Articular chondrocyte of knee joint (primary cell): Measurements from ENCODE around the gene DUS2. TPM values are rescaled to one million over a fixed set of nuclear protein-coding genes. Genes with fewer than 3 reads are reported as not detected.

ENCODE experiments used
- small RNA-seq: library from RNA; depleted of rRNA; stranded (forward); fragments of <200 nt; gene quantifications from one replicate; pipeline ENCODE3, GENCODE V24; 2012
- total RNA-seq: library from RNA; depleted of rRNA; stranded (reverse); fragments of >200 nt; gene quantifications from 2 replicates; pipeline ENCODE4 v1.2.3, GENCODE V29; 2012

The DUS2 gene
- total RNA-seq: 10.5 and 13.2 TPM in 2 replicates

DNA sequence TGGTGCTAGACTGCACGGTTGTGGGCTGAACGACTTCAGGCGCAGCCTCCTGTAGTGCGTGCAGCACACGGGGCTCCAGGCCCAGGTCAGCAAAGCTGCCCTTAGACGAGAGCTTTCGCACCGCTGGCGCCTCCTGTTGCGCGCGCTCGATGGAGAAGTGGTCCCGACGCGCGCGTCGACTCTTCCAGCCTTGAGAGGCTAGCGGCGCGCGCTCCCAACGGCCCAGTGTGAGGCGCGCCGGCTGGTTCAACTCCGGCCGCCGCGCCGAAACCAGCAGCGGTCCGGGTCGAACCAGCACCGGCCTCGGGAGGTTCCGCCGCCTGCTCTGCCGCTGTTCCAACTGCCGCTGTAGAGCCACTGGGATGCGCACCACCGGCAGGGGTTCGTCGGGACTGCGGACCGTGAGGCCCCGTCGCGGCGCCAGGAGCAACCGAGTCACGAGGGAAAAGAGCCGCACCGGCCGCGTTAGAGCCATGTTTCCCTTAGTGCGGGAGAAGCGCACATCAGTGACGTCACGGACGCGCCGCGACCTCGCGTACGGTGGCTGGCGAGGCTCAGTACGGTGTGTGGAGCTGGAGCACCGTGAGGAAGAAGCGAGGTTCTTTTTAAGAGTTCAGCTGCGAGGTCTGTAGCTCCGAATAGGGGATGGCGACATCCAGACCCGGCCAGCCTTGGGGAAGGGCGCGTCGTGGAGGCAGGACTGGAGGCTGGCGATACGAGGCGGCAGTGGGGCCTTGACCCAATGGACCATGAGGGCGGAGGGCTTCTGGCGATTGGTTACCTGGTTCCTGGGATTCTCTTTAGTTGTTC lies at the start of gene DUS2, which contains the start of gene DDX28:
Gene DUS2 (plus strand): TSS at position 557 of the 810 bp plus-strand sequence. CDS start 14,740 bp downstream, outside the sequence.
Gene DDX28 (minus strand): TSS at position 505 of the 810 bp plus-strand sequence. CDS start 30 bp downstream, at position 475.

DNA sequence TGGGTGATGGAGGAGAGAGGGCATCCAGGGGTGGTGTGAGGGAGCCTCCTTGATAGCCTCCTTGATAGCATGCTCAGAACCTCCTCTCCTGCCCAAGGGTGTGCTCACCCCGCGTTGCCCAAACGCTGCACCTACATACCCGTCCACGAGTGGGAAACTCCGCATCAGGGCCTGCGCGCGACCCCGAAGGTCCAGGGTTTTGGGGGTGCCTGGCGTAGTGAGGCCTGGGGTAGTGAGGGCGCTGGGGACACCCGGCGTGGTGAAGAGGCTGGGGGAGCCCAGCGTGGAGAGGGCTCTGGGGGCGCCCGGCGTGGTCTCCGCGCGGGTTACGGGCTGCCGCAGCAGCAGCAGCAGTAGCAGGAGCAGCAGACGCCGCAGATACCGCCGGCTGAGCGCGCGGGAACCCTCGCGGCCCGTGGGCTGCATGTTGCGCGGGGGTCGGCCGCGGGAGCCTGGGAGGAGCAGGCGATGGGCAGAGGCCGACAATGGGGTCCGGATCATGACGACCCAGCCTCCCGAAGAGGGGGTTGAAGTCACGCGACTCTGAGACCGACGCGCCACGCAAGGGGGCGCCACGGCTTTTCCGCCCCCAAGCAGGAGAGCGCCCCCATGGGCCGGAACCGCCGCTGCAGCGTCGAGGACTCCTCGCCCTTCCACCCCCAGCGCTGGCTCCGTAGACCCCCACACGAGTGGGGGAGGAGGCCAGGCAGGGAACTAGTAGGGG lies 43.0 kb upstream of the DUS2 start, which contains the start of gene DPEP3:
Gene DPEP3 (minus strand): TSS at position 545 of the 724 bp plus-strand sequence. CDS start 119 bp downstream, at position 426.

GRCh38 chr16:67998779-67999688 lies 24.1 kb upstream of the DUS2 start, which contains the start of gene DPEP2:
Gene DPEP2, minus strand, starts transcription at chr16:67999484. Its CDS starts 6,272 bp downstream, at chr16:67993212.

GRCh38 chr16:68015681-68016080 lies 7.4 kb upstream of the DUS2 start, which contains the start of gene DPEP2NB:
Gene DPEP2NB, minus strand, starts transcription at chr16:68015911. Its CDS starts 141 bp downstream, at chr16:68015770.

DNA sequence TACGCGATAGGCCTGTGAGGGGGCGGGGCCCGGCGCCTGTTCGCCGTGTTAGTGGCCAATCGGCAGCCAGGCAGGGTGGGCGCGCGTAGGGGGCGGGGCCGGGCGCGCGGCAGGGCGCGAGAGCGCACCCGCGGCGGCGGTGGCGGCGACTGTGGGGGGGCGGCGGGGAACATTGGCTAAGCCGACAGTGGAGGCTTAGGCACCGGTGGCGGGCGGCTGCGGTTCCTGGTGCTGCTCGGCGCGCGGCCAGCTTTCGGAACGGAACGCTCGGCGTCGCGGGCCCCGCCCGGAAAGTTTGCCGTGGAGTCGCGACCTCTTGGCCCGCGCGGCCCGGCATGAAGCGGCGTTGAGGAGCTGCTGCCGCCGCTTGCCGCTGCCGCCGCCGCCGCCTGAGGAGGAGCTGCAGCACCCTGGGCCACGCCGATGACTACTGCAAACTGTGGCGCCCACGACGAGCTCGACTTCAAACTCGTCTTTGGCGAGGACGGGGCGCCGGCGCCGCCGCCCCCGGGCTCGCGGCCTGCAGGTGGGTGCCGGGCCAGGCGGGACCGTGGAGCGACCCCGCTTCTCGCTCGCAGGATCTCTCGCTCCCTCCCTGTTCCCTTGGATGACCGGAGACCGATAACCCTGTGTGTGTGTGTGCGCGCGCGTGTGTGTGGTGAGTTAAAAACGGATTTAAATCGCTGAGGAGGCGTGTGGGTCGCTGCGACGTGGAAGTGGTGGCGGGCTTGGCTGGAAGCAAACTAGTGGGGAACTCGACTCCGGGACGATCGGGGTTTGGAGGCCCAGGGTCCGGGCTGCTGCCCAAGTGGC lies 62.4 kb downstream of the DUS2 start, which contains the start of gene NFATC3:
Gene NFATC3 (plus strand): TSS at position 112 of the 813 bp plus-strand sequence. CDS start 312 bp downstream, at position 424.

Small RNA genes lying within 50 kb of the gene (small RNA-seq; reads per million reads assigned to genes)
- gene RF00019 (not detected), gene RNU6-359P (not detected)

Other genes with a start within 250 kb of the DUS2 start
- gene RANBP10, start 216.7 kb upstream of the DUS2 start, total RNA-seq: 4.8 and 6.9 TPM in 2 replicates
- gene TSNAXIP1, start 216.4 kb upstream of the DUS2 start, total RNA-seq: 1.2 and 2.1 TPM in 2 replicates
- gene THAP11, start 181.0 kb upstream of the DUS2 start, total RNA-seq: 15.7 and 17.7 TPM in 2 replicates
- 96.1 and 188 TPM in 2 replicates for gene NUTF2, start 176.4 kb upstream of the DUS2 start, total RNA-seq
- 21.3 and 25.9 TPM in 2 replicates for gene CENPT, start 175.6 kb upstream of the DUS2 start, total RNA-seq
- 35.5 and 39.6 TPM in 2 replicates for gene EDC4, start 150.2 kb upstream of the DUS2 start, total RNA-seq
- gene NRN1L, start 138.4 kb upstream of the DUS2 start, total RNA-seq: 0.32 TPM in 1 of 2 replicates, not detected in the other
- gene PSKH1, start 130.0 kb upstream of the DUS2 start, total RNA-seq: 15.2 and 15.4 TPM in 2 replicates
- gene CTRL, start 91.4 kb upstream of the DUS2 start, total RNA-seq: 0.13 and 0.32 TPM in 2 replicates
- 33.1 and 37.9 TPM in 2 replicates for gene PSMB10, start 86.4 kb upstream of the DUS2 start, total RNA-seq
- gene LCAT, start 79.2 kb upstream of the DUS2 start, total RNA-seq: 5.1 and 7.3 TPM in 2 replicates
- 50.7 and 54.7 TPM in 2 replicates for gene SLC12A4, start 54.6 kb upstream of the DUS2 start, total RNA-seq
- not detected in 2 replicates for gene DPEP3, start 42.8 kb upstream of the DUS2 start, total RNA-seq
- gene DPEP2, start 23.8 kb upstream of the DUS2 start, total RNA-seq: not detected in 2 replicates
- gene DPEP2NB, start 7.4 kb upstream of the DUS2 start, total RNA-seq: not detected in 2 replicates
- gene DDX28, start 52 bp upstream of the DUS2 start, total RNA-seq: 8.5 and 8.9 TPM in 2 replicates
- gene NFATC3, start 62.1 kb downstream of the DUS2 start, total RNA-seq: 32.3 and 39.0 TPM in 2 replicates
- gene ESRP2, start 212.8 kb downstream of the DUS2 start, total RNA-seq: 0.11 and 0.13 TPM in 2 replicates
- 22.7 and 24.6 TPM in 2 replicates for gene PLA2G15, start 222.1 kb downstream of the DUS2 start, total RNA-seq
- gene SLC7A6, start 241.2 kb downstream of the DUS2 start, total RNA-seq: 35.3 and 41.3 TPM in 2 replicates